AG04450 (cell line): Measurements from ENCODE around the gene PLSCR3. TPM values are rescaled to one million over a fixed set of nuclear protein-coding genes. Genes with fewer than 3 reads are reported as not detected.

Experiments used
- CTCF ChIA-PET: fragments of 300-600, 350-600 bp; formaldehyde crosslinking; extraction: SDS; loops from one replicate; lab custom pipeline; 2022; ENCODE audit warnings: antibody characterized with exemption, inconsistent platforms; lab: Charles Lee
- POLR2A ChIA-PET: fragments of 350-600 bp; formaldehyde crosslinking; extraction: SDS; loops from one replicate; lab custom pipeline; 2021; ENCODE audit warnings: antibody characterized with exemption, inconsistent platforms; lab: Yijun Ruan, JAX
- DNase-seq: peaks from one replicate; pipeline ENCODE4 v3.0.0-alpha.2; 2011; ENCODE audit warnings: low read depth, low spot score
- H3K27ac ChIP-seq: one replicate; pipeline ENCODE4 v1.5.1; 2012; ENCODE audit warnings: low read depth, low read length, control low read depth
- H3K27me3 ChIP-seq: one replicate; pipeline ENCODE4 v1.6.0; 2012; ENCODE audit warnings: low read length; ENCODE audit not compliant: control insufficient read depth, insufficient read depth
- H3K4me3 ChIP-seq: 2 replicates; pipeline ENCODE4 v1.5.1; 2011; ENCODE audit warnings: mild to moderate bottlenecking, low read depth, low read length, control low read depth
- H3K9me3 ChIP-seq: 2 replicates; pipeline ENCODE4 v1.5.1; 2012; ENCODE audit warnings: low read length; ENCODE audit not compliant: control insufficient read depth, insufficient read depth
- CTCF ChIP-seq: IDR thresholded peaks from 2 replicates; pipeline ENCODE4 v1.5.1; 2011; ENCODE audit warnings: low read depth, low read length, control low read depth, inconsistent platforms
- polyA plus RNA-seq: library from polyadenylated mRNA; depleted of rRNA; stranded (reverse); fragments of >200 nt; gene quantifications from 2 replicates; pipeline ENCODE4 v1.2.3, GENCODE V29; 2011

PLSCR3 gene
- polyA plus RNA-seq, 1 experiment: 35.2 TPM

DNA sequence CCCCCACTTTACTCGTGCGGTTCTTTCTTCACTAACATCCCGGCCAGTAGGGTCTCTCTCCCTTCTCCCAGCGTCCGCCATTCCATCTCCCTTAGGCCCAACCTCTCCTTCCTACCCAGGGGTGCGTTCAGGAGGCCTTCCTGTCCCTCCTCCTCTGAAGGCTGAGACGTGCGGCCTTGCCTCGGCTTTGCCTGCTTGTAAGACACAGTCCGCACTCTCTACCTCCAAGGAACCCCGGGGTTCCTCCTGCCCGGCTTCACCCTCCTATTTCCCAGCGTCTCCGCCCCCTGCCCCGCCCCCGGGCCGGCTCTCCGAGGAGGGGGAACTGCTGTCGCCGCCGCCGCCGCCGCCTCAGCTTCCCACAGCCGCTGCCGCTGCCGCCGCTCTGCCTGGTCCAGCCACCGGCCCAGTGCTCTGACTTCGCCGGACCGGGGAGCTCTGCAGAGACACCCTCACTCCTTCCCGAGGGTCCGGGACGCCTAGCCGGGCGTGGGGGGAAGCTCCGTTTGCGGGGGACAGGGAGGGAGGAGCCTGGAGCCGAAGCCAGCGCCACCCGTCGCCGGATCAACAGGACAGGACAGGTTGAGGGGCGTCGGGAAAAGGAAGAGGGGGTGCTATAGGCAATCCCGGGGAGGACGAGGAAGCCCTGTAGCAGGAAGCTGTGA lies 43.8 kb upstream of the PLSCR3 start:
- CTCF ChIA-PET: interaction anchor here (1.2 kb wide), 1 partner anchor 82 kb away, joined by 3 read pairs; no protein-coding TSS in a partner anchor
- Histone ChIP-seq H3K27ac (no peak overlapping the region), H3K4me3 (no peak overlapping the region), H3K27me3 (peaks cover 31% of the 10 kb centered on the region), H3K9me3 (peaks cover 6% of the 10 kb centered on the region; the same call in 1 of the 2 replicates)
- DNase-seq: no peak
- no peak for TF ChIP-seq CTCF
- POLR2A ChIA-PET: no interaction called here

DNA sequence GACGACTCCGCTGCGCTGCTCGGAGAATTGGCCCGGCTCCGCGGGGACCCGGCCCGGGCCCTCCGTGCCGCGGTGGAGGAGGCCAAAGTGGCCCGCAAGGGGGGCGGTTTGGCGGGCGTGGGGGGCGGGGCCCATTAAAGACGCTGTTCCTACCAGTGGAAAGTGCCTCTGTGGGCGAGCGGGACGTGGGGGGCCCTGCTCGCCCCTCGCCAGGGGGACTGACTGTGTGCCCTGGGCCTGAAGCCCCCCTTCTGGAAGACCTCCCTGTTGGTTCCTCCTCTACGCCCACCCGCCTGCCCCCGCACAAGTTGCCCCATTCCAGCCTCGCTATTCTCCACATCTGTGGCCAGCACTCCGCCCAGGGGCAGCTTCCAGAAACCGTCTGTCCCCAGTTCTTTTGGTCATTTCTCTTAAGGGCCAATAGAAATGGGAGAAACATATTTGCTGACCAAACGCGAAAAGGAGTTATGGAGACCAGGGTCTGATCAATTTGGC lies 43.1 kb upstream of the PLSCR3 start:
- peaks cover 31% of the 10 kb centered on the region for H3K27me3 ChIP-seq
- ChIA-PET CTCF (interaction anchor here (0.6 to 3.3 kb wide), 9 partner anchors 9 to 123 kb away, joined by 3 to 14 read pairs (median 3); partner anchors contain the start of genes SENP3, SPEM2 and TMEM95), POLR2A (interaction anchor here (0.7 to 2.7 kb wide), 3 partner anchors 19 to 47 kb away, joined by 4 to 16 read pairs (median 5); partner anchors contain the start of genes POLR2A and TMEM256)
- TF ChIP-seq CTCF: no peak
- H3K27ac ChIP-seq: no peak overlapping the region
- DNase-seq: no peak
- H3K4me3 ChIP-seq: peak overlapping the region; percentile 38; the same call in 1 of the 2 replicates
- H3K9me3 ChIP-seq: peaks cover 6% of the 10 kb centered on the region; the same call in 1 of the 2 replicates

DNA sequence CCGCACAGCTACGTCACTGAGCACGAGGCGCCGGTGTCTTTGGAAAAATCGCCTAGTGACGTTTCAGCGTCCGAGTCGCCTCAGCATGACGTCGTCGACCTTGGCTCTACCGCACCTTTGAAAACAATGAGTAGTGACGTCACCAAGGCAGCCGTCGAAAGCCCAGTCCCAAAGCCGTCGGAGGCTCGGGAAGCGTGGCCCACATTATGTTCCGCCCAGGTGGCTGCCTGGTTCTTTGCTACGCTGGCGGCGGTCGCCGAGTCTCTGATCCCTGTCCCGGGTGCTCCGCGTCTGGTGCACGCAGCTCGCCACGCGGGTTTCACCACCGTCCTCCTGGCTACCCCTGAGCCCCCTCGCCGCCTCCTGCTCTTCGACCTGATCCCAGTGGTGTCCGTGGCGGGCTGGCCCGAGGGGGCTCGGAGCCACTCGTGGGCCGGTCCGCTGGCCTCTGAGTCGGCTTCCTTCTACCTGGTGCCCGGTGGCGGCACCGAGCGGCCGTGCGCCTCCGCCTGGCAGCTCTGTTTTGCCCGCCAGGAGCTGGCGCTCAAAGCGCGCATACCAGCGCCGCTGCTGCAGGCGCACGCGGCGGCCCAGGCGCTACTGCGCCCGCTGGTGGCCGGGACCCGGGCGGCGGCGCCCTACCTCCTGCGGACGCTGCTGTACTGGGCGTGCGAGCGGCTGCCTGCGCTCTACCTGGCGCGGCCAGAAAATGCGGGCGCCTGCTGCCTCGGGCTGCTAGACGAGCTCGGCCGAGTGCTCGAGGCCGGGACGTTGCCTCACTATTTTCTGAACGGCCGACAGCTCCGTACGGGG lies 42.4 kb upstream of the PLSCR3 start:
- H3K27me3 ChIP-seq: peaks cover 31% of the 10 kb centered on the region
- ChIA-PET CTCF (interaction anchor here (0.6 to 3.3 kb wide), 13 partner anchors 10 to 124 kb away, joined by 3 to 14 read pairs (median 4); partner anchors contain the start of genes SENP3, SPEM2 and TMEM95), POLR2A (interaction anchor here (0.6 to 2.7 kb wide), 4 partner anchors 9 to 47 kb away, joined by 3 to 16 read pairs (median 4); partner anchors contain the start of genes POLR2A and TMEM256)
- no peak overlapping the region for H3K27ac ChIP-seq
- TF ChIP-seq CTCF: peak; percentile 58
- peak overlapping the region; percentile 38 for H3K4me3 ChIP-seq
- no peak for DNase-seq
- H3K9me3 ChIP-seq: peaks cover 6% of the 10 kb centered on the region; the same call in 1 of the 2 replicates

DNA sequence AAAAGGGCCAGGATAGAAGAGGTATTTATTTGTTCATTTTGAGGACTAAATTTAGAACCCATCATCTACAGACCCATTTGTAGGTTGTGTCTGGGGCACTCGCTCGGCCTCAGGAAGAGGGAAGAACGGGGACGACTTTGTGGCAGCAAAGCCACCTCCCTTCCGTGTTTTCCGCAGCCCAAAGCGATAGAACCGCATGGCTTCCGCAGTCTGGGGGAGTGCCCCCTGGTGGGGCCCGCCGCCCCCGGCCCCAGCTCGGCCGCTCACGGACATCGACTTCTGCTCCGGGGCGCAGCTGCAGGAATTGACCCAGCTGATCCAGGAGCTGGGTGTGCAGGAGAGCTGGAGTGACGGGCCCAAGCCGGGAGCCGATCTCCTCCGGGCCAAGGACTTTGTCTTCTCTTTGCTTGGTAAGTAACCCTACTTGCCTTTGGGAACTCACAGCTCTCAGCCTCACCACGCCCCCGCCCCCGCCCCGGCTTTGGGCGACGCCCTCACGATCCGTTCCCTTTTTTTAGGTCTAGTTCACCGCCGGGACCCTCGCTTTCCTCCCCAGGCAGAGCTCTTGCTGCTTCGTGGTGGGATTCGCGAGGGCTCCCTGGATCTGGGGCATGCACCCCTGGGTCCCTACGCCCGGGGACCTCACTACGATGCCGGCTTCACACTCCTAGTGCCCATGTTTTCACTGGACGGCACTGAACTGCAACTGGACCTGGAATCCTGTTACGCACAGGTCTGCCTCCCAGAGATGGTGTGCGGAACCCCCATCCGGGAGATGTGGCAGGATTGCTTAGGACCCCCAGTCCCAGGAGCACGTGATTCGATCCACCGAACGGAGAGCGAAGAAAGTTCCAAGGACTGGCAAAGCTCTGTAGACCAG lies 41.6 kb upstream of the PLSCR3 start:
- Histone ChIP-seq H3K9me3 (peaks cover 6% of the 10 kb centered on the region; the same call in 1 of the 2 replicates), H3K27me3 (peaks cover 31% of the 10 kb centered on the region), H3K4me3 (peak overlapping the region; percentile 45), H3K27ac (no peak overlapping the region)
- ChIA-PET CTCF (interaction anchor here (0.6 to 3.3 kb wide), 9 partner anchors 11 to 125 kb away, joined by 3 to 14 read pairs (median 4); partner anchors contain the start of gene SENP3), POLR2A (interaction anchor here (1.2 to 2.7 kb wide), 3 partner anchors 8 to 48 kb away, joined by 3 to 16 read pairs (median 4); partner anchors contain the start of gene POLR2A)
- peak; percentile 17; the same call in 1 of the 2 replicates for TF ChIP-seq CTCF
- DNase-seq: no peak
